Islet of Langerhans (tissue), 1 donor: ENCODE results near the gene PLXNC1.

Experiments
- FAIRE-seq: peaks from one replicate; lab custom pipeline; 2011; peaks lifted over from hg19 to GRCh38; lab: Jason Lieb, UNC

Gene PLXNC1

DNA sequence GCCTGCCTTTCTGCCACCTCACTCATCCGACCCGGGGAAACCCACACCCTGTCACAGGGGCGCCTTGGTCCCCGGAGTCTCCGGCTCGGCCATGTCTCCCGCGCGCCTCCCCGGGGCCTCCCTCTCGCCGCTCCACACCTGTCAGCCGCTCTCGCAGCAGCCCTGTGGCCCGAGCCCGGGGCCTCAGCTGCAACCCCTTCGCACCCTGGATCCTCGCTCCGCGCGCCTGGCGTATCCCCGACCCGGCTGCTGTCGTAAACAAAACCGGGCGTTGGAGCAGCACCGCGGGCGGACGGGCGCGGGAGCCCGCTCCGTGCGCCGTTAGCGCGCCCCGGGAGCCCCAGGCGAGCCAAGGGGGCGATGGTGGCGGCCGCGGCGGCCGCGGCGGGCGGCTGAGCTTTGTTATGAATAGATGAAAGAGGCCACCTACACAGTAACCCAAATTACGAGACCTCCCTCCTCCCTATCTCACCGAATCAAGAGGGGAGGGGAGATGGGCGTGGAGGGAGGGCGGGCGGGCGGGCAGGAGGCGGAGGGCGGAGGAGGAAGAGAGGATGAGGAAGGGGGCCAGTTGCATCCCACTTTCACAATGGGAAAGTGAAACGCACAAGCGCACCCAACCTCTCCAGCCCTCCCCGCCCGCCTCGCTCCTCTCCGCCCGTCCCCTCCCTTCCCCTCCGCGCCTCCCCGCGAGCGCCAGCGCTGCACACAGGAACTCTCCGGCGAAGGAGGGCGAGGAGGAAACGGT is at the start of gene PLXNC1:
PLXNC1 (plus strand) TSS at position 587 of the 748 bp plus-strand sequence. CDS start 395 bp downstream, outside the sequence.
- FAIRE-seq: no peak

DNA sequence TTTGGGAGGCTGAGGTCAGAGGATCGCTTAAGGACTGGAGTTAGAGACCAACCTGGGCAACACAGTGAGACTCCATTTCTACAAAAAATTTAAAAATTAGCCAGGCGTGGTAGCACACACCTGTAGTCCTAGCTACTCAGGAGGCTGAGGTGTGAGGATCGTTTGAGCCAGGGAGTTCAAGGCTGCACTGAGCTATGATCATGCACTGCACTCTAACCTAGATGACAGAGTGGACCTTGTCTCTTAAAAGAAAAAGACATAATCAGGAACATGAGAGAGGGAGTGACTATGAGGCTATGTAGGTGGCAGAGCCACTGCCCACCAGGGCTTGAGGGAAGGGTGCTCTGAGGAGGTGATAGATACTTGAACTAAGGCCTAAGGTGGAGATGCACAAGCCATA is 49.2 kb upstream of the PLXNC1 start:
- no peak for FAIRE-seq

DNA sequence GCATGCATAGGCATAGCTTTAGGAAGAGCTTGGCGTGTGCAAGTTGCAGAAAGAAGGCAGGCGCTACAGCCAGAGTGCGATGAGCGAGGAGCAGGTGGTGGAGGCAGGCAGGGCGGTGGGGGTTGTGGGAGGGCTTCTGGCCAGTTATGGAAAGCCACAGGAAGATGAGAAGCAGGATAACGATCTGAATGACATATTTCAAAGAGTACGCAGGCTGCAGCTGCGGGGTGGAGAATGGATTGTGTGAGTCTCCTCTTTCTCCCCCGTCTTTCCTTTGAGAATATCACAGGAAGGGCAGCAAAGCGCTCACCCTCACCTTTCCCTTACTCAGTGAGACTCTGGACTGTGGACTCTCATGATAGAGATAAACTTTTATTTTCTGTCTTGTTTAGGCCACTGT is 48.7 kb upstream of the PLXNC1 start:
- FAIRE-seq: no peak

DNA sequence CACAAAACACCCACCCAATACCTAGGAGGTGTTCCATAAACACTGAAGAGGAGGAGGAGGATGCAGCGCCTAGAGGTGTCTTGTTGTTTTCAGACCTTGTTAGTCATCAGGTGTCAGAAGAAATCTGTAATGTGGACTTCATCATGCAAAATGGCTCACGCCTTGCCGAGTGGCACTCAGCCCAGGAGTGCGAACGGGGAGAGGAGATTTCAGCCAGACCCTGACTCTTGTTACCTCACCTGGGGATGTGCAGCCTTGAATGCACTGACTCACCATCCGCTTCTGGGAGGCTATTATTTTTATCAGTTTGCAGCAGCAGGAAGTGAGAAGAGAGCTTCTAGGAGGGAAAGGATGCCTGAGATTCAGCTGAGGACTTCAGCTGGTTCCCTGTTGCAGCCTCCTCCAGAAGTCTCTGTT is 48.2 kb upstream of the PLXNC1 start:
- no peak for FAIRE-seq

DNA sequence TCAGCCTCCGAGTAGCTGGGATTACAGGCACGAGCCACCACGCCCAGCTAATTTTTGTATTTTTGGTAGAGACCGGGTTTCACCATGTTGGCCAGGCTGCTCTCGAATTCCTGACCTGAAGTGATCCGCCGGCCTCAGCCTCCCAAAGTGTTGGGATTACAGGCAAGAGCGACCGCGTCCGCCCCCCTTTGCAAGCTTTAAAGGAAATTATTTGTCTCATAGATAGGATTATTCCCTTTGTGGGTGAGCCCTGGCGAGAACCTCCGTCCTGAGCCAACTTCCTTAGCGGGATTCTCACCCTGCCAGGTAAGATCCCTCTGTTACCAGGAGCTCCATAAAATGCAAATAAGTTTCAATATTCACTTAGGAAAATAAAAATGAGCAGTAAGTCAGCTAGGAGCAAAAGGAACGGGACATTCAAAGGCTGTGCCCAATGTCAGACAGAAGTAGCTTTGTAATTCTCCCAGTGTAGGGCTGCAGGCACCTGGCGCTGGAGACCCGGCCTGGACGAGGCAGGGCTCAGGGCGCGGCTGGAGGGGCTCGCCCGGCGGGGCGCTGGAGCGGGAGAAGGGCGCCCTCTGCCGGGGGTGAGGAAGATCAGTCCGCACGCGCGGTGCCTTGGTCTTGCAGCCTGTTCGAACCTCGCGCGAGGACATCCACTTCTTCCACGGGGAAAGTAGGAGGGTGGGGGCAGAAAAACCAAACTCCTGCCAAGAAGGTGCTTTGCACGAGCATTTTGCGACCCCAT is 47.2 kb upstream of the PLXNC1 start:
- FAIRE-seq: no peak

DNA sequence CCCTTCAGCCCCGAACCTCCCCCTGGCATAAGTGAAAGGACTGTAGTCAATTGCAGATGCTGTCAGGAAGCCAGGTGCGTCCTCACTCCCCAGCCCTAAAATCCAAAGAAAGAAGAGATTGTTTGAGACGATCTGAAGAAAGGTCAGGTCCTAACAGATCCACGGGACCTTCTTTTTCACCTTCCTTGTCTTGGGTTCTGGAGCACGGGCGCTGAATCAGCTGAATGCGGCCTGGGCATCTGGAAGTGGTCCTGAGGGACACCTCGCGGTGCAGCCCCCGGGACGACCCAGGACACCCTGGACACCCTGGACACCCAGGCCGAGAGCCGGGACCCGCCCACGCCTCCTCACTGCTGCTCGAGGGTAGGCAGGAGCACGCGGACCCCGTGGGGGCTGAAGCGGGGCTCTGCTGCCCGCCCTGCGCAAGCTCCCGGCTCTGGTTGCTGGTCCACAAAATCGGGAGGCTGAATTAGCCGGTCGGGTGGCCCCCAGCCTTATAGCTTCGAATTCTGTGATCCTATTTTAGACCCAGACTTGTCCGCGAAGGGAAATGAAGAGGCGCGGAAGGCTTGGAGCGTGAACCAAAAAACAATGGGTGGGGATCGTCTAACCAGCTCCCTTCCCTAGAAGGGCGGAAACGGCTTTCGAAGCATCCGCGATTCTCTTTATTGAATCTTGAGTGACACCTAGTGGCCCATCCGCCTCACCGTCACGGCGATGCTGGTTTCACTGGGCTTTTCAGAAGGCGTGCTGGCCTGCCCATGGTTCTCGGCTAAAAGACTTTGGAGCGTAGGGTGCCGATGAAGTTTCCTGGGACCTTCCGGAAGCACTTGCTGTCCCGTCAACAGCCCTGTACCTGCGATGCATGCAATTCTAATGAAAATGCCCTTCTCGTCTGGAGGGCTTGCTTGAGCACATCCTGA is 46.4 kb upstream of the PLXNC1 start:
- no peak for FAIRE-seq

DNA sequence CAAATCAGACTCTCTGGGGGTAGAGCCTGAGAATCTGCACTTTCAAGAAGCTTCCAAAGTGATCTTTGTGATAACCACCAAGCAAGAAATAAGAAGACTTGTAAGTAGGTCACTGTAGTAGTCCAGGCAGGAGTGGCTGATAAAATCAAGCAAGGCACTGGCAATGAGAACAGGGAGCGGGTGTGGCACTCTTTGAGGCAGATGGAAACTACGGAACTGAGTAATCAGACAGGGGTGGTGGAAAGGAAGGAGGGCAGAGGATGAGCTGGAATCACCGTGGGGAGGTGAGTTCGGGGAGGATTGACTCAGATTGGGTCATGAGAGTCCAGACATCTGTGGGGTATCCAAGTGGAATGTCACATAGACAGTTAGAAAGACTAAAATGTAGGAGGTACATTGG is 44.4 kb upstream of the PLXNC1 start:
- no peak for FAIRE-seq

DNA sequence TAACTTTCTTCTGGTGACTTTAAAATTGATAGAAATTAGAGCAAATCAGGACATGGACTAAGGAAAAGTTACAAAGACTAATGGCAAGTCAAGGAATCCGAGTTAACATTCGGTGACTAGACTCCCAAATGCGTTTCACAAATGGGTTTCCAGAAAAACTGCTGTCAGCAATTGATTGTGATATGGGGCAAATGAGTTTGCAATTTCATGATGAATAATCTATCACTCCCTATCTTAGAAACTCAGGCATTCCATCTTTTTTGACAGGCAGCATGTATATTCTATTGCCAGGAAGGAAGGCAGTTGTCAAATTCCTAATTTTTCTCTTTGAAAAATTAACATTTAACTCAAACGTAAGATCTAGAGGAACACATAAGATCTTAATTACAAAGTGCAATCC is 40.5 kb upstream of the PLXNC1 start:
- FAIRE-seq: no peak

DNA sequence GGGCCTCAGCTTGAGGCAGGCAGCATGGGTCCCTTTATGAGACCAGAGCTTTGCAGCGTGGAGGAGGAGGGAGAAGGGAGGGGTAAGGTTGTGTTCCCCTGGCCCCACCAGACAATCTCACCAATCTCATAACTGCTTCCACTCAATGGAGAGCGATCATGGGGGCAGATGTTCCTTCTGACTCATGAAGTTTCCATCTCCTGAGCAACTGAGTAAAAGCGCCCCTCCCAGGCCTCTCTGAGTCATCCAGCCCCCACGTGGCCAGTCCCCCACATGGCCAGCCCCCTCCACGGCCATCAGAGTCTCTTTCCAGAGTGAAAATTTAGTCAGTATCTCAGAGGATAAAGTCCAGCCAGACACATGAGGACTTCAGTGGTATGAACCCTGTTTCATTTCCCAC is 39.2 kb upstream of the PLXNC1 start:
- FAIRE-seq: no peak

DNA sequence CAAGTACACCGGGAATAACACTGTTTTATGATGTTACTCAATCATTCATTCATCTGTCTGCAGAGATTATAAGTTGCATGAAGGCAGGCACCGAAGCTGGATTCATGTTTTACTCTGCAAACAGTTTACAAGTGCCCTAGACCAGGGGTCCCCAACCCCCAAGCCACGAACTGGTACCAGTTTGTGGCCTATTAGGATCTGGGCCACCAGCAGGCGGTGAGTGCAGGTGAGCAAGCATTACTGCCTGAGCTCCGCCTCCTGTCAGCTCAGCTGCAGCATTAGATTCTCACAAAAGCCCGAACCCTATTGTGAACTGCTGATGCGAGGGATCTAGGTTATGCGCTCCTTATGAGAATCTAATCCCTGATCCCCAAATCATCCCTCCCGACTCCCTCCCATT is 38.1 kb upstream of the PLXNC1 start:
- FAIRE-seq: no peak

DNA sequence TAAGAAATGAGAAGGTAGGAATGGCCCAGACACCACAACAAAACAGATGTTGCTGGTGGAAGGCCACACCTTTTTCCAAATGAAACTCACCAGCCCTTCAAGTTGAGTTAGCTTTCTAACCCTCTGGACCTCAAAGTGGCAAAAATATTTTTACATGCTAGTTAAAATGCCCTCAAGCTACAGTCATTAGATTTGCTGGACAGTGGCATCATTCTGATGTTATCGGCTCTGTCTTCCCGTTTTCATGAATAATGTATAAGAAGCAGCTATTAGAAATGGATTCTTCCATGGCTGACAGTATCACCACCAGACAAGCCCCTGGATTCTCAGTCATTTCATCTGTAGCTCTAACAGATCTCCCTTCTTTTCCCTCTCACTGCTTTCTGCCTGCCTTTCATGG is 37.1 kb upstream of the PLXNC1 start:
- no peak for FAIRE-seq

DNA sequence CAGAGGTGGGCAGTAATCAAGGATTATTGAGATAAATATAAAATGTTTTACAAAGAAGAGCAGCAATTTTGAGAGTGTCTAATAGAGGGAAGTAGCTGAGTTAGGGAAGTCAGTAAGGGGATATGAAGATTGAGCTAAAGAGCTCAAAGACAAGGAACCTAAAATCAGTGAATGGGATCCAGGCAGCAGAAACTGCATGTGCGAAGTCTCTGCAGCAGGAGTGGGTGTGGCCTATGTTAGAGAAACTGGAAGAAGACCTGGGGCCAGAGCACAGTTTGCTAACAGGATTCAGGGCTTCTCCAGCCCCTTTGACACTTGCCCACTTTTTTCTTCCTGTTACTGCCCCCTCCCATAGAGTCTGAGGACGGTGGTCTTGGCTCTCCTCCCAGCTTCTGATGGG is 36.3 kb upstream of the PLXNC1 start:
- FAIRE-seq: no peak

DNA sequence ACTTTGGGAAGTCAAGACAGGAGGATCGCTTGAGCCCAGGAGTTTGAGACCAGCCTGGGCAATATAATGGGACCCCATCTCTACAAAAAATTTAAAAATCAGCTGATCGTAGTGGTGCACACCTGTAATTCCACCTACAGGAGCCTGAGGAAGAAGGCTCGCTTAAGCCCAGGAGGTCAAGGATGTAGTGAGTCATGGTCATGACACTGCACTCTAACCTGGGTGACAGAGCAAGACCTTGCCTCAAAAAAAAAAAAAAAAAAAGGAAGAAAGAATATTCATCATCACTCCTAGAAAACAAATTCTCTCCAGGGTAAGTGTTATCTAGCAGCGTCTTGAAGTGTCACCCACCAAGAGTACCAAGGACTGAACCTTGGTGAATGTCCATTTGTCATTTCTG is 34.2 kb upstream of the PLXNC1 start:
- FAIRE-seq: no peak

DNA sequence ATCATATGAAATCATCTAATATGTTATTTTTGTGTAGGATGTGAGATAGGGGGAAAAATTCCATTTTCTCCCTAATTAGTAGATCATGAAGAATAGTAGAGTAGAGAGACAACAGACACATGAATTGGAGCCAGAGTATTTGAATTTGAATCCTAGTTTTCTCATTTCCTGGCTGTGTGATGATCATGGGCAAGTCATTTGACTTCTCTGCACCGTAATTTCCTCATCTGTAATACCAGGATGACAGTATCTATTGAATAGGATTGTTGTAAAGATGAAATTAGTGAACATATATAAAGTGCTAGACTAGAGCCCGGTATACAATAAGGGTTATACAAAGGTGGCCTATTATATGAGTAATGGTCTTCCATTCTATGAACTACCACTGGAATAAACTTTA is 32.2 kb upstream of the PLXNC1 start:
- FAIRE-seq: no peak

DNA sequence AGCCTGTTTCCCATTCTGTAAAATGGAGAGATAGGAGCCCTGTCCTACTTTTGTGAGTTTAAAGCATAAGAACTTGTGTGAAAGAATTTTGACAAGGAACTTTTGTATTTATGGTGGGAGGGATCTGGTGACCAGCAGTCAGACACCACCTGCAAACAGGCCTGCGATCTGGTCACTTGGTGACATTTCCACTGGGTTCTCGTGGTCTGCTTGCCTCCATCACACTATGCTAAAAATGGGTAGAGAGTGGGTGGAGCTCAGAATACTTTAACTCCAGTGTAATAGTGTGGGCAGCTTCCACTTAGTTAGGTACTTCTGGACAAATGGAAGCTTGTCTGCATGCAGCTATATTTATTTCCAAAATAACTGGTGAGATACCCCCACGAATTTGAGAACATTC is 26.5 kb upstream of the PLXNC1 start:
- FAIRE-seq: no peak

DNA sequence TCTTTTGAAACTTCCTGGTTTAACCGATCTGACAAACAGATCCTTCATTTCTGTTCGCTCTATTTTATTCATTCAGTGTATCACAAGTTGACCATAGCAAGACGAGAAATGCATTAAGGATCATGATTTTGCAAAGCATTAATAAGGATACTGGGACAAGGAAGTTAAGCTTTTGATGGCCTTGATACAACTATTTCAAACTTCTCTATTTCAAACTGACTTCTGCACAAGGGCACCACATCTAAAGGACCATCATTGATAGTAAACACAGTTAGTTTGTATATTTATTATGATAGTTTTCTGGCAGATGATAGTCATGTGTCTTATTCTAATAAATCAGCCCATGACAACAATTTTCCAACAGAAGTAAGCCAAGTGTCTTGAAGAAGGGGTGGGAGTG is 25.8 kb upstream of the PLXNC1 start:
- FAIRE-seq: no peak

DNA sequence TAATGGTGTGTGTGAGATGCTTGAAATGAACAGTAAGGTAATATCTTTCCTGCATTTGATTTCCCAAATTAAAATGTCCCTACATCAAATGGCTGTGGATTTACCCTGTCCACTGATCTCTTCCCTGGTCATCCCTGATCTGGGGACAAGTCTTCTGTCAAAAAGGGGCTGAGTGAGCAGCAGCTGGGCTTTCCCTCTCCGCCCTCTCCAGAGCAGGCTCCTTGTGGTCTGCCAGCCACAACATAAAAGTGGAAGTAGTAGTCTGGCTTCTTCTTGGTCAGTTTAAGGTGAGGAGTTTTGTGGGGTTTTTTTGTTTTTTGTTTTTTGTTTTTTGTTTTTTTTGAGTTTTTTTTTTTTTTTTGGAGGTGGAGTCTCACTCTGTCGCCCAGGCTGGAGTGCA is 25.2 kb upstream of the PLXNC1 start:
- no peak for FAIRE-seq

DNA sequence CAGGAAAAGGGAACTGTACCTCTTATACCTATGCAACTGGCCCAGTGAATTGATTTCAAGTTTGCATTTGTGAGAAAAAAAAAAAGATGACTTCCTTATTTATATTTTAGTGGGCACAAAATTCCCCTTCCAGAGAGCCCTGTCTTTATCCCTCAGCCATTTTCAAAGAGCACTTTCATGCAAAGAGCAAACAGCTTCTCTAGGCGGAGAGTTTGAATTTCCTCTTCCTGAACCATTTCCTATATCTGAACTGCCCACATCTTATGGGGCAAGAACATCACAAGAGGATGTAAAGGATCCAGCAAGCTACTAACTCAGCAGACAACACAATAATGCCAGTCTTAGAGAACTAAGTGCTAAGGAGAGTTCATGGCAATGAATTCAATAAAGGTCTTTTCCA is 22.3 kb upstream of the PLXNC1 start:
- FAIRE-seq: no peak

DNA sequence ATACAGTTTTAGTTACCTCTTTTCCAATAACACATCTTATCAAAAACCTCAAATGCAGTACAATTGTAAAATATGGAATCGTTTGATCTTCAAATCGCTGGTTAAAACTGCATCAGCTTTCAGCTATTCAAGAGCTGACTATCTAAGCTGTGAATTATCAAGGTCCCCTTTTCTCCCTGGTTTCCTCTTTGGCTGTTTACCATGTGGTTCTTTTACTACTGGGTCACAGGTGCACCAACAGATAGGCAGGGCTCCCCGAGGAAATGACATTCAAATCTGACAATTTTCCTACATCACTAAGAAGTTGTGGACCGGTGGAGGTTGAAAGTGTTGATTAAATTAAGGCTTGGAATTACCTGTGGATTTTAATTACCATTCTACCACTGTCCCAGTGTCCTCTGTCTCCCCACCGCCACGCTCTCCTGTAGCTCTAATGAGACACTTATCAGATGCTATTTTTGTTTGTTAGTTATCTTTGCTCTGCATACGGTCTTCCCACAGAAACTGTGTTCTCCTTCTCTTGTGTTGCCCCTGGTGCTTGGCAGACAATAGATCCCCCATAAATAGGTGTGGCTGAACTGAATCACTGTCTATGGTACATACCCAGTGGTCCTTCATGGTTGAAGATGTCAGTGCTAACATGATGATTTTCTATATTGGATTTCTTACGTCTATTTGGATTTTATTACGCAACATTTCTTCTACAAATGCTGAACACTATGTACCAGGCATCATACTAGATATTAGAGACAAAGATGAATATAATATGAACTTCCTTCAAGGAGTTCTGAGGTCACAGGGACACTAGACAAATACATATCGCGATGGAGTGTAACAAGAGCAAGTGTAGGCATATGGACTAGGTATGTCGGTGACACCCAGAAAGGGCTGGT is 20.9 kb upstream of the PLXNC1 start:
- no peak for FAIRE-seq

DNA sequence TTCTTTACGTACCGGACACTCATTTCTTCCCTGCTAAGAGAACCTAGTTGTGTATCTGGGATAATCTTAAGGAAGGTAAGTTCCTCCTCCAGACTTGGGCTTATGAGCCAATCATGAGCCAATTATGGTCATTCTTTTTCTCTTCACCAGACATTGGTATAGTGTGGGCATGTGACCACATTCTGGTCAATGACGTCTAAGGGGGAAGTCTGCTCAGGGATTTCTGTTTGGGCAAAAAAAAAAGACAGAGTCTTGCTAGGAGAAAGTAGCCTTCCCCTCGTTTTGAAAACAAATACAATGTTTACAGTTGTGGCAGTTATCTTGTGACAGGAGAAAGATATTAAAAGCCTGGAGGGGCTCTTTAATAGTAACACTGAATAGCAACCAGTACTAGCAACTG is 20.1 kb upstream of the PLXNC1 start:
- no peak for FAIRE-seq

DNA sequence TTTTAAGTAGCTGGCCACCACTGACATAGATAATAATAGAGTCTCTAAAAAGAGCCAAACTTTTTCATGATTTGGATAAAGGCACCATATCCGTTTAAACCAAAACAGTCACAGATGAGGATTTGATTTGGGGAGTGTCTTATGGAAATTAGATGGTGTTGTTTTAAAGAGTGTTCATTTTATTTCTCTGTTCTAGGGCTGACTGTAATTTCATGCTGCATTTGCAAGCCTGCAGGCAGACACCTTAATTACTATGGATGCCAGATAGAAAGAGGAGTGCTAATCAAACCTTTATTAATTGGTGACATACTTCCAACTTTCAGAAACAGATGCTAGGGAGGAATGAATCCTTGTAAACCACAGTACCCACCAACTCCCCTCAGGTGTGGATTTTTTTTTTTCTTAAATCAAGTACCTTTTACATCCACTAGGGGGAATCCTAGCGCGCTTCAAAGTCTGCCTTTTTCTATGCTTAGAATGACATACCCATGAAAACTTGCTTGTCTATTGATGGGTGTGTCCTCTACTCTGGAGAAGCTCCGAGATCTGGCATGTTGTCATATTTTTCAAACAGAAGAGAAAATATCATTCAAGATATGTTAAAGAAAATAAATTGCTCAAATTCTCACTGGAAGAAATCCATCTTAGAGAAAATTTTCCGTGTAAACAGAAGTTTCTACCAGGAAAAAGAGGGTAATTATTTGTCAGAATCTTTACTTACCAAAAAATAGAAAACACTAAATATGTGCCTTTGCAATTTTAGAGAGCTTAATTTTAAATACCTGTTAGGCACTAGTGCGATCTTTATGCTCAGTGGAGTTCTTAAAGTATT is 14.2 kb upstream of the PLXNC1 start:
- peak; percentile 94 for FAIRE-seq
